Measurements from ENCODE around the gene KCTD1. TPM values are rescaled to one million over a fixed set of nuclear protein-coding genes. Genes with fewer than 3 reads are reported as not detected.

KCTD1 gene
- total and polyA plus RNA-seq, 2 of the 8 experiments (the other 6 are each of a cell fraction or from before 2014, with no cell fraction given) = 7.7 to 14.0 TPM

GRCh38 chr18:26496528-26496927, 51.8 kb downstream of the KCTD1 start:
- no peak overlapping the region for H4K8ac ChIP-seq (ENCODE audit: extremely low read depth, insufficient read depth, low read length)
- TF ChIP-seq CEBPB (IDR thresholded peaks at IDR 0.05; ENCODE audit: low read depth, low read length) (no peak), SP1 (IDR thresholded peaks at IDR 0.05; ENCODE audit: low read depth, low read length) (no peak), KDM4A (IDR thresholded peaks at IDR 0.05; ENCODE audit: low read depth, low read length, severe bottlenecking) (no peak), CHD2 (IDR thresholded peaks at IDR 0.05; ENCODE audit: low read length) (no peak), POLR2A (IDR thresholded peaks at IDR 0.05; ENCODE audit: control extremely low read depth in 1 of 2, low read depth in 2 of 2, low read length in 2 of 2) (no peak), SP4 (IDR thresholded peaks at IDR 0.05; ENCODE audit: low read length) (no peak), PHF8 (conservative IDR thresholded peaks at IDR 0.05; ENCODE audit: low read depth, low read length) (no peak), RFX5 (IDR thresholded peaks at IDR 0.05; ENCODE audit: borderline replicate concordance, low read depth, low read length) (no peak), MAFK (IDR thresholded peaks at IDR 0.05; ENCODE audit: low read depth, low read length) (no peak), EP300 (IDR thresholded peaks at IDR 0.05; ENCODE audit: borderline replicate concordance in 1 of 2, low read depth in 2 of 2, low read length in 2 of 2) (no peak), BCL11A (IDR thresholded peaks at IDR 0.05; ENCODE audit: low read depth in 2 of 2, low read length in 2 of 2) (no peak), NRF1 (IDR thresholded peaks at IDR 0.05; ENCODE audit: low read depth, low read length) (no peak)
- H2BK120ac ChIP-seq (replicated peaks; ENCODE audit: low read depth, low read length) = no peak overlapping the region
- no peaks in the 10 kb centered on the region for H3K4me1 ChIP-seq (replicated peaks in 1 of 4; ENCODE audit: control insufficient read depth in 3 of 4, insufficient read depth in 4 of 4, low read length in 3 of 4)
- H2BK15ac ChIP-seq (ENCODE audit: low read length) = no peak overlapping the region
- H3K27ac ChIP-seq (ENCODE audit: low read depth, low read length) = no peak overlapping the region
- 67% methylated on average over 1 of the region's 1 CpG; no CpG with 5 or more reads in 1 of the 2 experiments for WGBS, 2 experiments (ENCODE audit: extremely low coverage in 1 of 2, insufficient coverage in 1 of 2, insufficient read length in 1 of 2, insufficient replicate concordance in 2 of 2, low coverage in 1 of 2, low lambda C conversion rate in 2 of 2, missing lambda C conversion rate in 1 of 2)
- H4K5ac ChIP-seq (ENCODE audit: insufficient read length, low read depth, low read length) = no peak overlapping the region
- no peak overlapping the region for H3K9ac ChIP-seq (replicated peaks in 1 of 4; ENCODE audit: extremely low read depth in 1 of 4, low read depth in 3 of 4, low read length in 3 of 4)
- no peak overlapping the region for H3K4me2 ChIP-seq (ENCODE audit: insufficient read depth in 1 of 2, low read depth in 2 of 2, low read length in 2 of 2)
- no peaks in the 10 kb centered on the region for H3K79me2 ChIP-seq (ENCODE audit: control insufficient read depth in 1 of 2, insufficient read depth in 2 of 2, low read length in 2 of 2)
- no peak overlapping the region for H2AK5ac ChIP-seq (ENCODE audit: low read depth, low read length)
- H3K27me3 ChIP-seq (replicated peaks in 1 of 4; ENCODE audit: control insufficient read depth in 3 of 4, extremely low read depth in 1 of 4, insufficient read depth in 3 of 4, low read length in 3 of 4) = no peaks in the 10 kb centered on the region
- no peak overlapping the region for H3K23ac ChIP-seq (ENCODE audit: insufficient read length)
- H3K4me3 ChIP-seq (ENCODE audit: extremely low read depth in 1 of 4, insufficient read depth in 2 of 4, low read depth in 3 of 4, low read length in 4 of 4) = no peak overlapping the region
- ChIA-PET POLR2A (ENCODE audit: partially characterized antibody) (interaction anchor here (0.8 kb wide), 1 partner anchor 29 kb away, joined by 3 read pairs; no protein-coding TSS in a partner anchor), CTCF (ENCODE audit: partially characterized antibody) (interaction anchor here (0.6 to 2.5 kb wide), 4 partner anchors 28 to 232 kb away, joined by 3 to 8 read pairs (median 3); no protein-coding TSS in a partner anchor)
- H3K4ac ChIP-seq (replicated peaks; ENCODE audit: insufficient read length, low read depth, low read length) = no peak overlapping the region
- no peak for DNase-seq (ENCODE audit: low read depth in 1 of 2, low spot score in 2 of 2)
- H2BK20ac ChIP-seq (ENCODE audit: low read length) = no peak overlapping the region
- H3K79me1 ChIP-seq (ENCODE audit: low read depth, low read length) = no peaks in the 10 kb centered on the region
- no peaks in the 10 kb centered on the region for H3K9me3 ChIP-seq (ENCODE audit: insufficient read depth in 2 of 2, low read depth in 1 of 2, low read length in 1 of 2)
- no peak overlapping the region for H2BK5ac ChIP-seq (ENCODE audit: low read depth, low read length)
- H3K23me2 ChIP-seq (ENCODE audit: low read depth, low read length) = no peaks in the 10 kb centered on the region
- no peak overlapping the region for H2BK12ac ChIP-seq (ENCODE audit: low read depth, low read length)
- H3K36me3 ChIP-seq (ENCODE audit: control insufficient read depth in 2 of 4, insufficient read depth in 4 of 4, low read length in 3 of 4) = no peaks in the 10 kb centered on the region; a peak in 1 of 8 replicates
- H3K18ac ChIP-seq (ENCODE audit: extremely low read depth, low read length) = no peak overlapping the region
- H3K14ac ChIP-seq (ENCODE audit: insufficient read length) = no peak overlapping the region
- no peak overlapping the region for H2AFZ ChIP-seq (ENCODE audit: low read length)
- H4K91ac ChIP-seq (replicated peaks; ENCODE audit: insufficient read length, low read length) = no peak overlapping the region
- no peaks in the 10 kb centered on the region for H4K20me1 ChIP-seq (replicated peaks in 1 of 2; ENCODE audit: control insufficient read depth in 1 of 2, insufficient read depth in 2 of 2, low read length in 2 of 2)
- H3K56ac ChIP-seq (replicated peaks; ENCODE audit: insufficient read length, low read depth, low read length) = no peak overlapping the region
- no peak for FAIRE-seq

Data from H1 (cell line).